MM.1S (cell line): Measurements from ENCODE around the gene TGFA.

Experiments used
- DNase-seq: peaks from one replicate; pipeline ENCODE4 v3.0.0-alpha.2; 2015
- H2AFZ ChIP-seq: fragments of 300-600 bp; sonication (generic); 2 replicates; pipeline ENCODE4 v1.6.0; 2016; ENCODE audit warnings: antibody characterized with exemption, low read length
- H3F3A ChIP-seq: fragments of 300-600 bp; sonication (generic); 2 replicates; pipeline ENCODE4 v1.6.1; 2016; ENCODE audit warnings: mild to moderate bottlenecking, antibody characterized with exemption, low read length, moderate library complexity, mixed read lengths; ENCODE audit not compliant: insufficient read depth
- H3K27ac ChIP-seq: fragments of 300-600 bp; sonication (generic); 2 replicates; pipeline ENCODE4 v1.5.1; 2016; ENCODE audit warnings: mild to moderate bottlenecking, low read length
- H3K27me3 ChIP-seq: fragments of 300-600 bp; sonication (generic); replicated peaks from 2 replicates; pipeline ENCODE4 v1.6.0; 2016; ENCODE audit warnings: low read length; ENCODE audit not compliant: insufficient read depth
- H3K36me3 ChIP-seq: fragments of 300-600 bp; sonication (generic); replicated peaks from 2 replicates; pipeline ENCODE4 v1.6.1; 2016; ENCODE audit warnings: mild to moderate bottlenecking, low read length, mixed read lengths; ENCODE audit not compliant: insufficient read depth
- H3K4me1 ChIP-seq: fragments of 300-600 bp; sonication (generic); 2 replicates; pipeline ENCODE4 v1.6.1; 2016; ENCODE audit warnings: low read length, mixed read lengths
- H3K4me2 ChIP-seq: fragments of 300-600 bp; sonication (generic); 2 replicates; pipeline ENCODE4 v1.6.0; 2016; ENCODE audit warnings: low read depth, low read length
- H3K4me3 ChIP-seq: fragments of 300-600 bp; sonication (generic); 2 replicates; pipeline ENCODE4 v1.5.1; 2016; ENCODE audit warnings: low read length, mixed read lengths
- H3K79me2 ChIP-seq: fragments of 300-600 bp; sonication (generic); 2 replicates; pipeline ENCODE4 v1.6.1; 2016; ENCODE audit warnings: mixed run types, low read length, mixed read lengths
- H3K9ac ChIP-seq: fragments of 300-600 bp; sonication (generic); 2 replicates; pipeline ENCODE4 v1.6.1; 2016; ENCODE audit warnings: low read length, mixed read lengths
- H3K9me2 ChIP-seq: fragments of 300-600 bp; sonication (generic); replicated peaks from 2 replicates; pipeline ENCODE4 v1.6.1; 2016; ENCODE audit warnings: mild to moderate bottlenecking, low read length, mixed read lengths; ENCODE audit not compliant: insufficient read depth
- H3K9me3 ChIP-seq: fragments of 300-600 bp; sonication (generic); replicated peaks from 2 replicates; pipeline ENCODE4 v1.6.1; 2016; ENCODE audit warnings: mild to moderate bottlenecking, low read length, mixed read lengths; ENCODE audit not compliant: insufficient read depth
- H4K20me1 ChIP-seq: fragments of 300-600 bp; sonication (generic); 2 replicates; pipeline ENCODE4 v1.6.1; 2016; ENCODE audit warnings: mild to moderate bottlenecking, low read length, moderate library complexity, mixed read lengths; ENCODE audit not compliant: insufficient read depth
- CTCF ChIP-seq: fragments of 300-600 bp; sonication (generic); IDR thresholded peaks from 2 replicates; pipeline ENCODE4 v1.5.1; 2016; ENCODE audit warnings: antibody characterized with exemption, low read length, mixed read lengths
- EZH2 ChIP-seq: fragments of 300-600 bp; sonication (generic); optimal IDR thresholded peaks from 2 replicates; pipeline ENCODE3; 2017; ENCODE audit warnings: low read depth, mild to moderate bottlenecking, antibody characterized with exemption, low read length, mixed read lengths
- EZH2phosphoT487 ChIP-seq: fragments of 300-600 bp; sonication (generic); IDR thresholded peaks from 2 replicates; pipeline ENCODE4 v1.6.1; 2018; ENCODE audit warnings: antibody characterized with exemption, low read length

The TGFA gene

GRCh38 chr2:70420143-70420542, 133.5 kb downstream of the TGFA start:
- Histone ChIP-seq H3K9me3 (no peaks in the 10 kb centered on the region), H3K79me2 (no peaks in the 10 kb centered on the region), H3K27me3 (no peaks in the 10 kb centered on the region), H3K4me2 (no peak overlapping the region), H3F3A (no peaks in the 10 kb centered on the region), H4K20me1 (no peaks in the 10 kb centered on the region), H3K4me1 (no peaks in the 10 kb centered on the region), H2AFZ (no peak overlapping the region), H3K27ac (no peak overlapping the region), H3K36me3 (no peaks in the 10 kb centered on the region), H3K9me2 (no peaks in the 10 kb centered on the region), H3K4me3 (no peak overlapping the region), H3K9ac (no peak overlapping the region)
- TF ChIP-seq CTCF (no peak), EZH2 (no peak), EZH2phosphoT487 (no peak)
- no peak for DNase-seq

GRCh38 chr2:70418514-70418913, 135.1 kb downstream of the TGFA start:
- Histone ChIP-seq H3K4me3 (no peak overlapping the region), H3K9me3 (no peaks in the 10 kb centered on the region), H3K36me3 (no peaks in the 10 kb centered on the region), H3K9me2 (no peaks in the 10 kb centered on the region), H3F3A (no peaks in the 10 kb centered on the region), H3K79me2 (no peaks in the 10 kb centered on the region), H4K20me1 (no peaks in the 10 kb centered on the region), H2AFZ (0 out of 2 replicates have a peak overlapping the region, but pooled peaks have one; percentile 5), H3K4me2 (no peak overlapping the region), H3K4me1 (no peaks in the 10 kb centered on the region), H3K9ac (no peak overlapping the region), H3K27ac (no peak overlapping the region), H3K27me3 (no peaks in the 10 kb centered on the region)
- no peak for DNase-seq
- TF ChIP-seq EZH2 (no peak), CTCF (no peak), EZH2phosphoT487 (no peak)

GRCh38 chr2:70417011-70417410, 136.6 kb downstream of the TGFA start:
- H3K36me3 ChIP-seq, result no peaks in the 10 kb centered on the region
- no peak for TF ChIP-seq EZH2phosphoT487
- no peak for TF ChIP-seq EZH2
- no peak for TF ChIP-seq CTCF

More at GRCh38 chr2:70417011-70417410, 136.6 kb downstream of the TGFA start:
- Histone ChIP-seq H3K4me2 (no peak overlapping the region), H3K79me2 (no peaks in the 10 kb centered on the region), H2AFZ (no peak overlapping the region), H3F3A (no peaks in the 10 kb centered on the region), H3K4me3 (no peak overlapping the region), H4K20me1 (no peaks in the 10 kb centered on the region), H3K27me3 (no peaks in the 10 kb centered on the region), H3K9me2 (no peaks in the 10 kb centered on the region), H3K9ac (no peak overlapping the region), H3K9me3 (no peaks in the 10 kb centered on the region), H3K4me1 (no peaks in the 10 kb centered on the region), H3K27ac (no peak overlapping the region)
- no peak for DNase-seq
